SU-DHL-6 (cell line): ENCODE results near the gene CCER1.

Source experiments
- H2AFZ ChIP-seq: fragments of 200-600 bp; sonication (generic); 2 replicates; pipeline ENCODE4 v1.6.1; 2014; ENCODE audit warnings: low read depth, mild to moderate bottlenecking, moderate library complexity, mixed read lengths, antibody characterized with exemption, low read length; ENCODE audit not compliant: severe bottlenecking
- H3F3A ChIP-seq: fragments of 200-600 bp; shearing (Covaris generic); 2 replicates; pipeline ENCODE4 v1.6.0; 2016; ENCODE audit warnings: antibody characterized with exemption, mild to moderate bottlenecking; ENCODE audit not compliant: insufficient read depth
- H3K27ac ChIP-seq: fragments of 200-600 bp; sonication (generic); 2 replicates; pipeline ENCODE4 v1.5.1; 2016; ENCODE audit warnings: low read depth, mild to moderate bottlenecking, low read length, moderate library complexity, mixed read lengths
- H3K27me3 ChIP-seq: fragments of 200-600 bp; sonication (generic), shearing (Covaris generic); 2 replicates; pipeline ENCODE4 v1.6.0; 2014; ENCODE audit warnings: mild to moderate bottlenecking, low read length
- H3K36me3 ChIP-seq: fragments of 200-600 bp; sonication (generic); 2 replicates; pipeline ENCODE4 v1.6.1; 2014; ENCODE audit warnings: mild to moderate bottlenecking, low read length, mixed read lengths
- H3K4me2 ChIP-seq: fragments of 300-600, 200-600 bp; shearing (Covaris generic), sonication (generic); 2 replicates; pipeline ENCODE4 v1.6.0; 2014; ENCODE audit warnings: low read length, low read depth, mild to moderate bottlenecking; ENCODE audit not compliant: poor library complexity, severe bottlenecking
- H3K4me3 ChIP-seq: fragments of 200-600 bp; sonication (generic); 2 replicates; pipeline ENCODE4 v1.5.1; 2014; ENCODE audit warnings: antibody characterized with exemption, low read length, mild to moderate bottlenecking, mixed read lengths; ENCODE audit not compliant: insufficient read depth, poor library complexity, severe bottlenecking
- H3K79me2 ChIP-seq: fragments of 200-600 bp; sonication (generic); 2 replicates; pipeline ENCODE4 v1.6.1; 2014; ENCODE audit warnings: mild to moderate bottlenecking, low read length, moderate library complexity; ENCODE audit not compliant: insufficient read depth
- H3K9ac ChIP-seq: fragments of 200-600 bp; sonication (generic); 2 replicates; pipeline ENCODE4 v1.7.0; 2014; ENCODE audit warnings: mild to moderate bottlenecking, low read length
- H3K9me2 ChIP-seq: fragments of 200-600 bp; sonication (generic); replicated peaks from 2 replicates; pipeline ENCODE4 v1.6.1; 2014; ENCODE audit warnings: low read length; ENCODE audit not compliant: insufficient read depth
- H3K9me3 ChIP-seq: fragments of 200-600 bp; sonication (generic); 2 replicates; pipeline ENCODE4 v1.6.1; 2014; ENCODE audit warnings: low read length, mixed read lengths; ENCODE audit not compliant: insufficient read depth
- H4K20me1 ChIP-seq: fragments of 200-600 bp; sonication (generic); 2 replicates; pipeline ENCODE4 v1.6.1; 2014; ENCODE audit warnings: low read depth, mild to moderate bottlenecking, antibody characterized with exemption, low read length, moderate library complexity, mixed read lengths
- CTCF ChIP-seq: fragments of 200-600 bp; sonication (generic); IDR thresholded peaks from one replicate; pipeline ENCODE4 v1.5.1; 2017; ENCODE audit warnings: antibody characterized with exemption, mild to moderate bottlenecking, low read length, moderate library complexity; ENCODE audit not compliant: insufficient read depth, poor library complexity, severe bottlenecking
- EZH2phosphoT487 ChIP-seq: fragments of 200-600 bp; sonication (generic), shearing (Covaris generic); conservative IDR thresholded peaks from 2 replicates; pipeline ENCODE4 v1.6.1; 2018; ENCODE audit warnings: mild to moderate bottlenecking, antibody characterized with exemption, low read length, moderate library complexity, mixed read lengths

The CCER1 gene

GRCh38 chr12:90970471-90970870 is 15.5 kb upstream of the CCER1 start:
- no peaks in the 10 kb centered on the region for H3K79me2 ChIP-seq
- H3F3A ChIP-seq: no peaks in the 10 kb centered on the region
- no peak overlapping the region for H2AFZ ChIP-seq
- H3K9me3 ChIP-seq: no peaks in the 10 kb centered on the region
- TF ChIP-seq CTCF (no peak), EZH2phosphoT487 (no peak)
- no peak overlapping the region for H3K4me3 ChIP-seq
- no peaks in the 10 kb centered on the region for H3K36me3 ChIP-seq
- H3K4me2 ChIP-seq: no peak overlapping the region
- no peaks in the 10 kb centered on the region for H3K9me2 ChIP-seq
- H3K27me3 ChIP-seq: no peaks in the 10 kb centered on the region
- no peak overlapping the region for H3K27ac ChIP-seq
- H3K9ac ChIP-seq: no peak overlapping the region
- H4K20me1 ChIP-seq: no peaks in the 10 kb centered on the region

- no peak overlapping the region for H3K4me2 ChIP-seq
- H3K36me3 ChIP-seq: no peaks in the 10 kb centered on the region
- H4K20me1 ChIP-seq: no peaks in the 10 kb centered on the region
- H3K9ac ChIP-seq: no peak overlapping the region
- no peak for TF ChIP-seq EZH2phosphoT487
- H3K79me2 ChIP-seq: no peaks in the 10 kb centered on the region
- no peak overlapping the region for H3K27ac ChIP-seq
- no peak overlapping the region for H3K4me3 ChIP-seq
- H3K9me2 ChIP-seq: no peaks in the 10 kb centered on the region
- no peaks in the 10 kb centered on the region for H3F3A ChIP-seq
- H3K27me3 ChIP-seq: no peaks in the 10 kb centered on the region
- H2AFZ ChIP-seq: no peak overlapping the region
- no peaks in the 10 kb centered on the region for H3K9me3 ChIP-seq
These were observed 14.9 kb upstream of the CCER1 start for GRCh38 chr12:90969851-90970250.

GRCh38 chr12:90969346-90969745 is 14.4 kb upstream of the CCER1 start:
- Histone ChIP-seq H3K4me2 (no peak overlapping the region), H2AFZ (no peak overlapping the region), H3K27ac (no peak overlapping the region), H3K79me2 (no peaks in the 10 kb centered on the region), H3K9ac (no peak overlapping the region), H3K9me2 (no peaks in the 10 kb centered on the region), H3K27me3 (no peaks in the 10 kb centered on the region), H3F3A (no peaks in the 10 kb centered on the region), H3K36me3 (no peaks in the 10 kb centered on the region), H3K9me3 (no peaks in the 10 kb centered on the region), H3K4me3 (no peak overlapping the region), H4K20me1 (no peaks in the 10 kb centered on the region)
- TF ChIP-seq EZH2phosphoT487: no peak
- no peak for TF ChIP-seq CTCF

- peaks cover 3% of the 10 kb centered on the region; the same call in 1 of the 2 replicates for H4K20me1 ChIP-seq
- no peaks in the 10 kb centered on the region for H3K9me2 ChIP-seq
- H3K4me3 ChIP-seq: no peak overlapping the region
- no peaks in the 10 kb centered on the region for H3K9me3 ChIP-seq
- no peak for TF ChIP-seq EZH2phosphoT487
- TF ChIP-seq CTCF: no peak
- H2AFZ ChIP-seq: no peak overlapping the region
- H3K4me2 ChIP-seq: no peak overlapping the region
- H3K79me2 ChIP-seq: no peaks in the 10 kb centered on the region
- no peaks in the 10 kb centered on the region for H3K27me3 ChIP-seq
- no peak overlapping the region for H3K27ac ChIP-seq
- H3K36me3 ChIP-seq: no peaks in the 10 kb centered on the region
- H3K9ac ChIP-seq: no peak overlapping the region
- H3F3A ChIP-seq: no peaks in the 10 kb centered on the region
These were observed 10.2 kb upstream of the CCER1 start for GRCh38 chr12:90965204-90965603.
